ENCODE measurements around the gene LHFPL4. TPM values are rescaled to one million over a fixed set of nuclear protein-coding genes. Genes with fewer than 3 reads are reported as not detected.

Gene LHFPL4
- total RNA-seq, 1 donor from 2014 or later: not detected

- DNase-seq (ENCODE audit: low read depth, low spot score): no peak
Measured at GRCh38 chr3:9476935-9477334, 76.7 kb downstream of the LHFPL4 start.

GRCh38 chr3:9474482-9474881, 79.1 kb downstream of the LHFPL4 start:
- DNase-seq (ENCODE audit: low read depth, low spot score): no peak

GRCh38 chr3:9473496-9474065, 80.0 kb downstream of the LHFPL4 start:
- DNase-seq (ENCODE audit: low read depth, low spot score): no peak

- no peak for DNase-seq (ENCODE audit: low read depth, low spot score)
Measured at GRCh38 chr3:9469986-9470385, 83.6 kb downstream of the LHFPL4 start.

- DNase-seq (ENCODE audit: low read depth, low spot score): no peak
Measured at GRCh38 chr3:9468460-9468859, 85.2 kb downstream of the LHFPL4 start.

- DNase-seq (ENCODE audit: low read depth, low spot score): no peak
Measured at GRCh38 chr3:9467451-9467850, 86.2 kb downstream of the LHFPL4 start.

- DNase-seq (ENCODE audit: low read depth, low spot score): peak; percentile 11
Measured at GRCh38 chr3:9455596-9456131, 98.0 kb downstream of the LHFPL4 start.

GRCh38 chr3:9452417-9452816, 101.2 kb downstream of the LHFPL4 start:
- no peak for DNase-seq (ENCODE audit: low read depth, low spot score)

- no peak for DNase-seq (ENCODE audit: low read depth, low spot score)
Measured at GRCh38 chr3:9450991-9451390, 102.6 kb downstream of the LHFPL4 start.

GRCh38 chr3:9450126-9450525, 103.5 kb downstream of the LHFPL4 start:
- no peak for DNase-seq (ENCODE audit: low read depth, low spot score)

- no peak for DNase-seq (ENCODE audit: low read depth, low spot score)
Measured at GRCh38 chr3:9448643-9449042, 105.0 kb downstream of the LHFPL4 start.

Other genes starting within 250 kb of the LHFPL4 start
- gene THUMPD3, start 190.8 kb downstream of the LHFPL4 start, total RNA-seq: 33.4 and 47.5 TPM in 2 replicates
- 40.2 and 47.0 TPM in 2 replicates for gene SETD5, start 156.2 kb downstream of the LHFPL4 start, total RNA-seq
- 45.9 and 56.3 TPM in 2 replicates for gene MTMR14, start 95.7 kb upstream of the LHFPL4 start, total RNA-seq
- not detected in 2 replicates for gene CPNE9, start 150.0 kb upstream of the LHFPL4 start, total RNA-seq
- gene BRPF1, start 177.9 kb upstream of the LHFPL4 start, total RNA-seq: 20.7 and 22.6 TPM in 2 replicates
- gene OGG1, start 196.1 kb upstream of the LHFPL4 start, total RNA-seq: 18.6 and 19.7 TPM in 2 replicates
- gene CAMK1, start 216.1 kb upstream of the LHFPL4 start, total RNA-seq: 46.7 and 50.6 TPM in 2 replicates
- gene TADA3, start 238.7 kb upstream of the LHFPL4 start, total RNA-seq: 30.2 and 37.3 TPM in 2 replicates
- 287 and 389 TPM in 2 replicates for gene ARPC4, start 239.3 kb upstream of the LHFPL4 start, total RNA-seq